PC-3 (cell line): Measurements from ENCODE around the gene ARHGAP24. TPM values are rescaled to one million over a fixed set of nuclear protein-coding genes. Genes with fewer than 3 reads are reported as not detected.
A peak's percentile ranks its signal among the peaks of the same experiment; 100 is the strongest.

Experiments used
- ATAC-seq: fragments of 200-7000 bp; cut with Tn5 transposase; 2 replicates; pipeline ENCODE4 v1.9.1; 2020; ENCODE audit warnings: mild to moderate bottlenecking, moderate library complexity
- BruUV-seq: library from RNA; stranded (reverse); fragments of 400-500 nt; replicated peaks from 2 replicates; lab custom pipeline; 2021; lab: Mats Ljungman, UMichigan
- CTCF ChIA-PET: fragments of 300-600 bp; sonication (Branson Sonifier 250); formaldehyde crosslinking; loops from one replicate; lab custom pipeline; 2022; ENCODE audit warnings: antibody characterized with exemption; lab: Charles Lee
- POLR2A ChIA-PET: fragments of 300-600 bp; sonication (Branson Sonifier 250); formaldehyde crosslinking; loops from one replicate; lab custom pipeline; 2022; ENCODE audit warnings: antibody characterized with exemption; ENCODE audit not compliant: unreplicated experiment; lab: Charles Lee
- DNase-seq: peaks from one replicate; pipeline ENCODE4 v3.0.0-alpha.2; 2015
- H2AFZ ChIP-seq: fragments of 300-600 bp; sonication (generic); 2 replicates; pipeline ENCODE4 v1.6.0; 2016; ENCODE audit warnings: antibody characterized with exemption, low read length
- H3F3A ChIP-seq: fragments of 300-600 bp; sonication (generic); one replicate; pipeline ENCODE4 v1.6.0; 2017; ENCODE audit warnings: antibody characterized with exemption, low read length, control low read depth, mild to moderate bottlenecking; ENCODE audit not compliant: unreplicated experiment
- H3K27ac ChIP-seq: fragments of 300-600 bp; sonication (generic); 2 replicates; pipeline ENCODE4 v1.5.1; 2016; ENCODE audit warnings: mild to moderate bottlenecking, low read length
- H3K27me3 ChIP-seq: fragments of 300-600 bp; sonication (generic); 2 replicates; pipeline ENCODE4 v1.6.1; 2016; ENCODE audit warnings: low read length, mixed read lengths
- H3K36me3 ChIP-seq: fragments of 300-600 bp; sonication (generic); 2 replicates; pipeline ENCODE4 v1.6.1; 2016; ENCODE audit warnings: low read depth, mixed run types, low read length, mixed read lengths
- H3K4me1 ChIP-seq: fragments of 300-600 bp; sonication (generic); 2 replicates; pipeline ENCODE4 v1.5.1; 2016; ENCODE audit warnings: low read length; ENCODE audit not compliant: insufficient read depth
- H3K4me2 ChIP-seq: fragments of 300-600 bp; sonication (generic); 2 replicates; pipeline ENCODE4 v1.6.0; 2016; ENCODE audit warnings: low read length
- H3K4me3 ChIP-seq: fragments of 300-600 bp; sonication (generic); 2 replicates; pipeline ENCODE4 v1.5.1; 2016; ENCODE audit warnings: mild to moderate bottlenecking, low read length, mixed read lengths
- H3K79me2 ChIP-seq: fragments of 300-600 bp; sonication (generic); 2 replicates; pipeline ENCODE4 v1.6.1; 2017; ENCODE audit warnings: low read length, mixed read lengths
- H3K9ac ChIP-seq: fragments of 300-600 bp; sonication (generic); 2 replicates; pipeline ENCODE4 v1.6.0; 2016; ENCODE audit warnings: mild to moderate bottlenecking, low read length
- H3K9me2 ChIP-seq: fragments of 300-600 bp; sonication (generic); replicated peaks from 2 replicates; pipeline ENCODE4 v1.6.1; 2016; ENCODE audit warnings: mixed run types, low read length, mixed read lengths
- H3K9me3 ChIP-seq: fragments of 300-600 bp; sonication (generic); 2 replicates; pipeline ENCODE4 v1.6.1; 2016; ENCODE audit warnings: low read length, mixed read lengths
- H4K20me1 ChIP-seq: fragments of 300-600 bp; sonication (generic); 2 replicates; pipeline ENCODE4 v1.6.1; 2016; ENCODE audit warnings: low read length, mixed read lengths
- EZH2 ChIP-seq: fragments of 300-600 bp; sonication (generic); IDR thresholded peaks from one replicate; pipeline ENCODE4 v1.6.1; 2017; ENCODE audit warnings: antibody characterized with exemption, mild to moderate bottlenecking, low read length; ENCODE audit not compliant: unreplicated experiment
- EZH2phosphoT487 ChIP-seq: fragments of 300-600 bp; sonication (generic); IDR thresholded peaks from 2 replicates; pipeline ENCODE4 v1.6.1; 2018; ENCODE audit warnings: mild to moderate bottlenecking, antibody characterized with exemption, low read length, borderline replicate concordance
- intact Hi-C: fragments of 100-400 bp; cut with micrococcal nuclease; formaldehyde crosslinking; loops from 2 replicates; pipeline ENCODE4 v1.9.0; 2023
- total RNA-seq: library from RNA; depleted of rRNA; stranded (reverse); fragments of >200 nt; gene quantifications from 2 replicates; pipeline ENCODE4 v1.2.3, GENCODE V29; 2014
- TF ChIP-seq, protein P1 (sequence below): fragments of 300-600 bp; sonication (generic); conservative IDR thresholded peaks from 2 replicates; pipeline ENCODE4 v1.5.1; 2017; ENCODE audit warnings: antibody characterized with exemption, low read depth, mild to moderate bottlenecking, low read length

Gene ARHGAP24
- total RNA-seq, 1 experiment from 2014 or later: 7.4 TPM

- H3K36me3 ChIP-seq: no peaks in the 10 kb centered on the region
- TF ChIP-seq, protein P1, sequence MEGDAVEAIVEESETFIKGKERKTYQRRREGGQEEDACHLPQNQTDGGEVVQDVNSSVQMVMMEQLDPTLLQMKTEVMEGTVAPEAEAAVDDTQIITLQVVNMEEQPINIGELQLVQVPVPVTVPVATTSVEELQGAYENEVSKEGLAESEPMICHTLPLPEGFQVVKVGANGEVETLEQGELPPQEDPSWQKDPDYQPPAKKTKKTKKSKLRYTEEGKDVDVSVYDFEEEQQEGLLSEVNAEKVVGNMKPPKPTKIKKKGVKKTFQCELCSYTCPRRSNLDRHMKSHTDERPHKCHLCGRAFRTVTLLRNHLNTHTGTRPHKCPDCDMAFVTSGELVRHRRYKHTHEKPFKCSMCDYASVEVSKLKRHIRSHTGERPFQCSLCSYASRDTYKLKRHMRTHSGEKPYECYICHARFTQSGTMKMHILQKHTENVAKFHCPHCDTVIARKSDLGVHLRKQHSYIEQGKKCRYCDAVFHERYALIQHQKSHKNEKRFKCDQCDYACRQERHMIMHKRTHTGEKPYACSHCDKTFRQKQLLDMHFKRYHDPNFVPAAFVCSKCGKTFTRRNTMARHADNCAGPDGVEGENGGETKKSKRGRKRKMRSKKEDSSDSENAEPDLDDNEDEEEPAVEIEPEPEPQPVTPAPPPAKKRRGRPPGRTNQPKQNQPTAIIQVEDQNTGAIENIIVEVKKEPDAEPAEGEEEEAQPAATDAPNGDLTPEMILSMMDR: no peak
- TF ChIP-seq EZH2 (no peak), EZH2phosphoT487 (no peak)
- no TSS peak for BruUV-seq
- no peaks in the 10 kb centered on the region for H4K20me1 ChIP-seq
- intact Hi-C loops: no loop called here
- no peaks in the 10 kb centered on the region for H3K79me2 ChIP-seq
- H3K4me1 ChIP-seq: no peaks in the 10 kb centered on the region
- peak overlapping the region; percentile 48; the same call in 1 of the 2 replicates for H2AFZ ChIP-seq
- H3K9me3 ChIP-seq: no peaks in the 10 kb centered on the region
- no peak overlapping the region for H3K9ac ChIP-seq
- CTCF ChIA-PET: no interaction called here
- no peaks in the 10 kb centered on the region for H3K9me2 ChIP-seq
- no peaks in the 10 kb centered on the region for H3F3A ChIP-seq
- H3K27me3 ChIP-seq: no peaks in the 10 kb centered on the region
- ATAC-seq (peak; percentile 77), DNase-seq (no peak)
- 0 out of 2 replicates have a peak overlapping the region, but pooled peaks have one; percentile 19 for H3K4me3 ChIP-seq
- H3K27ac ChIP-seq: no peak overlapping the region
- peak overlapping the region; percentile 28; the same call in 1 of the 2 replicates for H3K4me2 ChIP-seq
- POLR2A ChIA-PET: no interaction called here
Observed at GRCh38 chr4:85929961-85930665, 455.2 kb downstream of the ARHGAP24 start.

- intact Hi-C loops: no loop called here
- Histone ChIP-seq H3K9me3 (no peaks in the 10 kb centered on the region), H3K36me3 (no peaks in the 10 kb centered on the region), H3K4me2 (no peak overlapping the region), H3K9me2 (no peaks in the 10 kb centered on the region), H3K27me3 (no peaks in the 10 kb centered on the region), H3K79me2 (no peaks in the 10 kb centered on the region), H3K27ac (no peak overlapping the region), H3K9ac (no peak overlapping the region), H4K20me1 (no peaks in the 10 kb centered on the region), H3F3A (no peaks in the 10 kb centered on the region), H3K4me1 (no peaks in the 10 kb centered on the region), H2AFZ (no peak overlapping the region), H3K4me3 (no peak overlapping the region)
- no TSS peak for BruUV-seq
- ChIA-PET POLR2A (no interaction called here), CTCF (no interaction called here)
- DNase-seq (no peak), ATAC-seq (no peak)
- TF ChIP-seq, protein P1: no peak
- no peak for TF ChIP-seq EZH2phosphoT487
- TF ChIP-seq EZH2: no peak
Observed at GRCh38 chr4:85932500-85933290, 457.7 kb downstream of the ARHGAP24 start.

DNA sequence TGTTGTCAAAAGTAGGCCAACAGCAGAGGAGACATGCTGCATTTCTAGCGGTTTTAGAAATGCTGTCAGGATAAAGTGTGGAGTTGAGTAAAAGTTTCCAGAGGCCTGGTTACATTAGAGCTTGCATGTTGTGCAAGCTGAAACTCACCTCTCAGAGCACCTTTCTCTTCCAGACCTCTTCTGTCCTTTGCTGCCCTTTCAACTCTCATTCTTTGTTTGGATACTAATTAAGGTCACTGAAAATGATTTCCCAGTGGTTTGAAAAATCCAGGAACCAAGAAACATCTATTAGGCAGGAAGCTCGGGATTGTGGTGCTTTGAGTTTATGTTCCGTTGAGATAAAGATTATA, 458.3 kb downstream of the ARHGAP24 start:
- H3K4me1 ChIP-seq: no peaks in the 10 kb centered on the region
- H3K27me3 ChIP-seq: no peaks in the 10 kb centered on the region
- no peak overlapping the region for H3K4me2 ChIP-seq
- H4K20me1 ChIP-seq: no peaks in the 10 kb centered on the region
- H3K9ac ChIP-seq: no peak overlapping the region
- POLR2A ChIA-PET: no interaction called here
- BruUV-seq: no TSS peak
- ATAC-seq (no peak), DNase-seq (no peak)
- H3K27ac ChIP-seq: no peak overlapping the region
- no peaks in the 10 kb centered on the region for H3K9me2 ChIP-seq
- H3K4me3 ChIP-seq: no peak overlapping the region
- intact Hi-C loops: no loop called here
- no peaks in the 10 kb centered on the region for H3K9me3 ChIP-seq
- no peak overlapping the region for H2AFZ ChIP-seq
- CTCF ChIA-PET: no interaction called here
- no peaks in the 10 kb centered on the region for H3K36me3 ChIP-seq
- H3F3A ChIP-seq: no peaks in the 10 kb centered on the region
- TF ChIP-seq EZH2: no peak
- no peaks in the 10 kb centered on the region for H3K79me2 ChIP-seq
